Activated CD4-positive, alpha-beta T cell treated with anti-CD3 and anti-CD28 coated beads, Interleukin-2, Interleukin-4, amounts not matched to agents 100 ng/mL and 50 ng/mL, durations not matched to agents 16 hours and 8 hours (primary cell): ENCODE results near the gene FIGNL1.
"Not testable (repeated sequence)": the region's sequence is repeated elsewhere in the genome, so short reads cannot be mapped to it uniquely, and the experiment has no call there.

Experiments
- DNase-seq: peaks from one replicate; pipeline ENCODE4 v3.0.0-alpha.2; 2020; ENCODE audit warnings: low spot score

FIGNL1 gene

GRCh38 chr7:50471970-50472369 is 21.8 kb upstream of the FIGNL1 start:
- DNase-seq, result no peak

GRCh38 chr7:50470250-50471163 is 20.4 kb upstream of the FIGNL1 start:
- DNase-seq, result no peak

- no peak for DNase-seq
Observed at GRCh38 chr7:50469181-50469580, 19.0 kb upstream of the FIGNL1 start.

GRCh38 chr7:50467817-50468610 is 17.9 kb upstream of the FIGNL1 start:
- DNase-seq, result peak; percentile 88

- DNase-seq, result no peak
Observed at GRCh38 chr7:50466815-50467585, 16.9 kb upstream of the FIGNL1 start.

GRCh38 chr7:50463035-50463434 is 12.9 kb upstream of the FIGNL1 start:
- no peak for DNase-seq

GRCh38 chr7:50462361-50462760 is 12.2 kb upstream of the FIGNL1 start:
- DNase-seq, result no peak

- no peak for DNase-seq
Observed at GRCh38 chr7:50461695-50462094, 11.5 kb upstream of the FIGNL1 start.

- not testable (repeated sequence) for DNase-seq
Observed at GRCh38 chr7:50459183-50459582, 9.0 kb upstream of the FIGNL1 start.

GRCh38 chr7:50458651-50459050 is 8.5 kb upstream of the FIGNL1 start:
- not testable (repeated sequence) for DNase-seq

GRCh38 chr7:50456371-50457123 is 6.4 kb upstream of the FIGNL1 start:
- no peak for DNase-seq

- no peak for DNase-seq
Observed at GRCh38 chr7:50455658-50456057, 5.5 kb upstream of the FIGNL1 start.

GRCh38 chr7:50454968-50455367 is 4.8 kb upstream of the FIGNL1 start:
- no peak for DNase-seq

GRCh38 chr7:50450590-50451032 is 461 bp upstream of the FIGNL1 start:
- no peak for DNase-seq

- no peak for DNase-seq
Observed at GRCh38 chr7:50449501-50449880, 659 bp downstream of the FIGNL1 start.

- DNase-seq, result peak; percentile 62
Observed at GRCh38 chr7:50448823-50449222, 1.3 kb downstream of the FIGNL1 start.

GRCh38 chr7:50446542-50446960 is 3.6 kb downstream of the FIGNL1 start:
- DNase-seq, result peak; percentile 70

GRCh38 chr7:50436133-50436806 is 13.9 kb downstream of the FIGNL1 start:
- DNase-seq, result no peak

GRCh38 chr7:50431722-50432305 is 18.3 kb downstream of the FIGNL1 start:
- no peak for DNase-seq

GRCh38 chr7:50431316-50431715 is 18.8 kb downstream of the FIGNL1 start:
- no peak for DNase-seq
